ENCODE data around the gene RAVER2. TPM values are rescaled to one million over a fixed set of nuclear protein-coding genes. Genes with fewer than 3 reads are reported as not detected.

RAVER2 gene
- total RNA-seq, 1 donor from 2014 or later, result 12.8 TPM

- no peak overlapping the region for H3K27ac ChIP-seq
- no peak for DNase-seq
- no peaks in the 10 kb centered on the region for H3K27me3 ChIP-seq
- no peak overlapping the region for H3K4me3 ChIP-seq
- no peaks in the 10 kb centered on the region for H3K9me3 ChIP-seq
- peaks cover 92% of the 10 kb centered on the region for H3K36me3 ChIP-seq
- intact Hi-C loops (cut with DNase I), result no loop called here
- no peak for ATAC-seq
- no peaks in the 10 kb centered on the region for H3K4me1 ChIP-seq
- TF ChIP-seq, protein P1, sequence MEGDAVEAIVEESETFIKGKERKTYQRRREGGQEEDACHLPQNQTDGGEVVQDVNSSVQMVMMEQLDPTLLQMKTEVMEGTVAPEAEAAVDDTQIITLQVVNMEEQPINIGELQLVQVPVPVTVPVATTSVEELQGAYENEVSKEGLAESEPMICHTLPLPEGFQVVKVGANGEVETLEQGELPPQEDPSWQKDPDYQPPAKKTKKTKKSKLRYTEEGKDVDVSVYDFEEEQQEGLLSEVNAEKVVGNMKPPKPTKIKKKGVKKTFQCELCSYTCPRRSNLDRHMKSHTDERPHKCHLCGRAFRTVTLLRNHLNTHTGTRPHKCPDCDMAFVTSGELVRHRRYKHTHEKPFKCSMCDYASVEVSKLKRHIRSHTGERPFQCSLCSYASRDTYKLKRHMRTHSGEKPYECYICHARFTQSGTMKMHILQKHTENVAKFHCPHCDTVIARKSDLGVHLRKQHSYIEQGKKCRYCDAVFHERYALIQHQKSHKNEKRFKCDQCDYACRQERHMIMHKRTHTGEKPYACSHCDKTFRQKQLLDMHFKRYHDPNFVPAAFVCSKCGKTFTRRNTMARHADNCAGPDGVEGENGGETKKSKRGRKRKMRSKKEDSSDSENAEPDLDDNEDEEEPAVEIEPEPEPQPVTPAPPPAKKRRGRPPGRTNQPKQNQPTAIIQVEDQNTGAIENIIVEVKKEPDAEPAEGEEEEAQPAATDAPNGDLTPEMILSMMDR (IDR thresholded peaks at IDR 0.05), result no peak
These were observed 95.0 kb downstream of the RAVER2 start for GRCh38 chr1:64839732-64840405.

GRCh38 chr1:64841330-64842065 lies 96.6 kb downstream of the RAVER2 start:
- intact Hi-C loops (cut with DNase I), result no loop called here
- H3K4me1 ChIP-seq, result no peaks in the 10 kb centered on the region
- DNase-seq (no peak), ATAC-seq (no peak)
- TF ChIP-seq, protein P1 (IDR thresholded peaks at IDR 0.05), result no peak
- no peak overlapping the region for H3K27ac ChIP-seq
- no peaks in the 10 kb centered on the region for H3K9me3 ChIP-seq
- H3K36me3 ChIP-seq, result peaks cover 92% of the 10 kb centered on the region
- H3K27me3 ChIP-seq, result no peaks in the 10 kb centered on the region
- no peak overlapping the region for H3K4me3 ChIP-seq

GRCh38 chr1:64842224-64842623 lies 97.3 kb downstream of the RAVER2 start:
- H3K4me3 ChIP-seq, result no peak overlapping the region
- no peaks in the 10 kb centered on the region for H3K4me1 ChIP-seq
- H3K27ac ChIP-seq, result no peak overlapping the region
- ATAC-seq (no peak), DNase-seq (no peak)
- intact Hi-C loops (cut with DNase I), result no loop called here
- peaks cover 92% of the 10 kb centered on the region for H3K36me3 ChIP-seq
- no peaks in the 10 kb centered on the region for H3K9me3 ChIP-seq
- H3K27me3 ChIP-seq, result no peaks in the 10 kb centered on the region
- TF ChIP-seq, protein P1 (IDR thresholded peaks at IDR 0.05), result no peak

- TF ChIP-seq, protein P1 (IDR thresholded peaks at IDR 0.05), result no peak
- Histone ChIP-seq H3K27me3 (no peaks in the 10 kb centered on the region), H3K27ac (no peak overlapping the region), H3K36me3 (peaks cover 90% of the 10 kb centered on the region), H3K4me3 (no peak overlapping the region), H3K9me3 (no peaks in the 10 kb centered on the region), H3K4me1 (no peaks in the 10 kb centered on the region)
- intact Hi-C loops (cut with DNase I), result no loop called here
- no peak for ATAC-seq
- DNase-seq, result no peak
These were observed 98.8 kb downstream of the RAVER2 start for GRCh38 chr1:64843675-64844074.

DNA sequence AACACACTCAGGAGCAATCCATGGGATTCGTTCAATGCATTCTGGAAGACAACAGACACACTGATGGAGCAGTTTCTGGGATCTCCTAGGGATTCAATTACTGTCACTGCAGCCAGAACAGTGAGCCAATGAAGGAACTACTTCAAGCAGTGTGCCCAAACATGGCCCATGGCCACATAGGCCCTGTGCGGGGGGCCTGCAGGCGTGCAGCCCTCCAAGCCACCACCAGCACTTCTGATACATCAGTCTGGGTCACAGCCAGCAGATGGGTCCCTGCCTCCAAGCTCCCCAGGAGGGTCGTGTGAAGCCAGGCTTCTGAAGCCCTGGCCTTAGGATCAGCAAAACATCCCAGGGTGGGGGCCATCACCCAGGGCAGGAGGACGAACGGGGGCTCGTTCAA lies 99.3 kb downstream of the RAVER2 start:
- H3K27me3 ChIP-seq, result no peaks in the 10 kb centered on the region
- ATAC-seq (no peak), DNase-seq (no peak)
- peaks cover 93% of the 10 kb centered on the region for H3K36me3 ChIP-seq
- no peaks in the 10 kb centered on the region for H3K4me1 ChIP-seq
- TF ChIP-seq, protein P1 (IDR thresholded peaks at IDR 0.05), result no peak
- intact Hi-C loops (cut with DNase I), result no loop called here
- H3K27ac ChIP-seq, result no peak overlapping the region
- no peaks in the 10 kb centered on the region for H3K9me3 ChIP-seq
- no peak overlapping the region for H3K4me3 ChIP-seq
